IPS DF 6.9 (cell line): Measurements from ENCODE around the gene LOC128125822.
A peak's percentile ranks its signal among the peaks of the same experiment; 100 is the strongest.

Experiments used
- DNase-seq: peaks from one replicate; pipeline ENCODE4 v3.0.0-alpha.2; 2013; ENCODE audit warnings: low read depth, low spot score
- H3K27ac ChIP-seq: one replicate; pipeline ENCODE4 v1.5.1; 2013; ENCODE audit warnings: low read length, control low read depth
- H3K27me3 ChIP-seq: 2 replicates; pipeline ENCODE4 v1.6.1; 2013; ENCODE audit warnings: mild to moderate bottlenecking, low read length; ENCODE audit not compliant: control insufficient read depth, insufficient read depth
- H3K36me3 ChIP-seq: 2 replicates; pipeline ENCODE4 v1.6.1; 2013; ENCODE audit warnings: low read length; ENCODE audit not compliant: control insufficient read depth, insufficient read depth
- H3K4me1 ChIP-seq: 2 replicates; pipeline ENCODE4 v1.6.1; 2013; ENCODE audit warnings: low read length; ENCODE audit not compliant: control insufficient read depth, insufficient read depth
- H3K4me3 ChIP-seq: 2 replicates; pipeline ENCODE4 v1.5.1; 2013; ENCODE audit warnings: mild to moderate bottlenecking, low read length
- H3K9me3 ChIP-seq: 2 replicates; pipeline ENCODE4 v1.6.1; 2013; ENCODE audit warnings: low read length, inconsistent platforms; ENCODE audit not compliant: control insufficient read depth, insufficient read depth
- WGBS: extraction: QIAGEN DNeasy Blood & Tissue Kit; methylation state at CpG from one replicate; pipeline ENCODE4 v1.1.7; 2013; ENCODE audit warnings: mixed read lengths, missing lambda C conversion rate; ENCODE audit not compliant: insufficient read length, insufficient coverage; 5-methylcytosine and 5-hydroxymethylcytosine counted together

LOC128125822 gene

GRCh38 chr6:63572747-63573075 lies 431 bp downstream of the LOC128125822 start:
- no CpG with 5 or more reads among the region's 42 CpGs for WGBS
- DNase-seq = no peak
- Histone ChIP-seq H3K27me3 (no peaks in the 10 kb centered on the region), H3K9me3 (no peaks in the 10 kb centered on the region), H3K4me3 (peak overlapping the region; percentile 99), H3K36me3 (peaks cover 2% of the 10 kb centered on the region; the same call in 1 of the 2 replicates), H3K4me1 (no peaks in the 10 kb centered on the region), H3K27ac (no peak overlapping the region)

DNA sequence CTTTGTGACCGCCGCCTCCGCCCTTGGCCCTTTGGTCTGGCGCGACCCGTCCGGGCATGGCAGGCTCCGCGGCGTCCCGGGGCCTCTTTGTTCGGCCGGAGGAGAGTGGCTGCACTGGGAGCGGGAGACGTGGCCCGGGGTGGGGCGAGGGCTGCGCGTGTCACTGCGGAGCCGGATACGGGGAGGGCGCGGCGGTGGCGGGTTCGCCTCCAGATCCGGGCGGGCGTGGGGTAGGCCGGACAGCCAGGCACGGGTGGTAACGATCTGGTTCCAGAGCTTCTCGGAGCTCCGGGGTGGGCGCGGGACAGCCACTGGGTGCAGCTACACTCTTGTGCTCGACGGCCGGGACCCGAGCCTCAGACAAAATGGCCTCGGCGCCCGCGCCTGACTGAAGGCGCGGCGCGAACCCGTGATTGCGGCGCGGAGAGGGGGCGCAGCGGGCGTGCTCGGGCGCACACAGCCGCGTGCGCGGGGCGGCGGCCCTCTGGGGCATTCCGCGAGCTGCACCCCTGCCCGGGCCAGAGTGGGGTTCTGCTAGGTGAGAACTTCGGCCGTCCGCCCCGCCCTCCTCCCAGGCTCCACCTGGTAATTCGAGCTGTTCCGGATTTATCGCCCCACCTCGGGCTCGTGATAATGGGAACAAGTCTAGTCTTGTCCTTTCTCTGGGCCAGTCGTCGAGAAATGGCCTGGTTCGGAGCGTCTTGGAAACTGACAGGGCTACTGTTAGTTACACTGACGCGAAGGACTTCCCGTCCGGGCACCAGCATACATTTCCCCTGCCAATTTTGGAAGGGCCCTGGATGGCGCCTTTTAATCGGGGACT lies 1.0 kb downstream of the LOC128125822 start:
- H3K27ac ChIP-seq = no peak overlapping the region
- peaks cover 2% of the 10 kb centered on the region; the same call in 1 of the 2 replicates for H3K36me3 ChIP-seq
- H3K4me1 ChIP-seq = no peaks in the 10 kb centered on the region
- no CpG with 5 or more reads among the region's 86 CpGs for WGBS
- no peaks in the 10 kb centered on the region for H3K9me3 ChIP-seq
- H3K4me3 ChIP-seq = peak overlapping the region; percentile 99
- H3K27me3 ChIP-seq = no peaks in the 10 kb centered on the region
- DNase-seq = no peak

GRCh38 chr6:63573899-63574553 lies 1.7 kb downstream of the LOC128125822 start:
- H3K27ac ChIP-seq = no peak overlapping the region
- peaks cover 2% of the 10 kb centered on the region; the same call in 1 of the 2 replicates for H3K36me3 ChIP-seq
- no peaks in the 10 kb centered on the region for H3K27me3 ChIP-seq
- peak overlapping the region; percentile 99; the same call in 1 of the 2 replicates for H3K4me3 ChIP-seq
- WGBS = no CpG with 5 or more reads among the region's 10 CpGs
- no peak for DNase-seq
- no peaks in the 10 kb centered on the region for H3K9me3 ChIP-seq
- no peaks in the 10 kb centered on the region for H3K4me1 ChIP-seq

GRCh38 chr6:63574554-63574900 lies 2.2 kb downstream of the LOC128125822 start:
- Histone ChIP-seq H3K27ac (no peak overlapping the region), H3K4me1 (no peaks in the 10 kb centered on the region), H3K4me3 (peak overlapping the region; percentile 26; the same call in 1 of the 2 replicates), H3K9me3 (no peaks in the 10 kb centered on the region), H3K27me3 (no peaks in the 10 kb centered on the region), H3K36me3 (peaks cover 2% of the 10 kb centered on the region; the same call in 1 of the 2 replicates)
- no CpG with 5 or more reads among the region's 2 CpGs for WGBS
- DNase-seq = no peak

DNA sequence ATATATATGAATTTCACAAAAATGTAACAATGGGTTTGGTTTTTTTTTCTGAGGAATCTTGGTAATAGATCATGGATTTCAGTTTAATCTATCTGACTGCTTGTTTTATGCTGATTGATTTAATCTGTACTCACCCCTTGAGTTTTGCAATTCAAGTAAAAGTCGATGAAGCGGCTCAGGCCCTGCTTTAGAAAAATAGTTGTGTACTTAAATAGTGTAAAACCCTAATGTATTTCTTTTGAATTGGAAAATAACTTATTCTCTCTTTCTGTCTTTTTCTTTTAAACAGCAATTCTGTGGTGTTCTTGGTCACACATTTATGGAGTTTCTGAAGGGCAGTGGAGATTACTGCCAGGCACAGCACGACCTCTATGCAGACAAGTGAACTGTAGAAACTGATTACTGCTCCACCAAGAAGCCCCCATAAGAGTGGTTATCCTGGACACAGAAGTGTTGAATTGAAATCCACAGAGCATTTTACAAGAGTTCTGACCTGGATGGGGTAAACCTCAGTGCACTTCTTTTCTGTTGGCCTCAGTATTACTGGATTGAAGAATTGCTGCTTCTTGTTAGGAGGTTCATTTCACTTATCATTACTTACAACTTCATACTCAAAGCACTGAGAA lies 4.0 kb downstream of the LOC128125822 start:
- DNase-seq = no peak
- H3K4me1 ChIP-seq = no peaks in the 10 kb centered on the region
- no peak overlapping the region for H3K4me3 ChIP-seq
- H3K36me3 ChIP-seq = peaks cover 2% of the 10 kb centered on the region; the same call in 1 of the 2 replicates
- H3K27ac ChIP-seq = no peak overlapping the region
- no CpG with 5 or more reads among the region's 3 CpGs for WGBS
- no peaks in the 10 kb centered on the region for H3K27me3 ChIP-seq
- H3K9me3 ChIP-seq = no peaks in the 10 kb centered on the region

- H3K27me3 ChIP-seq = no peaks in the 10 kb centered on the region
- no peak overlapping the region for H3K27ac ChIP-seq
- H3K4me1 ChIP-seq = no peaks in the 10 kb centered on the region
- no peak for DNase-seq
- H3K9me3 ChIP-seq = no peaks in the 10 kb centered on the region
- no peak overlapping the region for H3K4me3 ChIP-seq
- H3K36me3 ChIP-seq = peaks cover 2% of the 10 kb centered on the region; the same call in 1 of the 2 replicates
- no CpG with 5 or more reads among the region's 5 CpGs for WGBS
Measured at GRCh38 chr6:63576985-63577712, 4.9 kb downstream of the LOC128125822 start.

DNA sequence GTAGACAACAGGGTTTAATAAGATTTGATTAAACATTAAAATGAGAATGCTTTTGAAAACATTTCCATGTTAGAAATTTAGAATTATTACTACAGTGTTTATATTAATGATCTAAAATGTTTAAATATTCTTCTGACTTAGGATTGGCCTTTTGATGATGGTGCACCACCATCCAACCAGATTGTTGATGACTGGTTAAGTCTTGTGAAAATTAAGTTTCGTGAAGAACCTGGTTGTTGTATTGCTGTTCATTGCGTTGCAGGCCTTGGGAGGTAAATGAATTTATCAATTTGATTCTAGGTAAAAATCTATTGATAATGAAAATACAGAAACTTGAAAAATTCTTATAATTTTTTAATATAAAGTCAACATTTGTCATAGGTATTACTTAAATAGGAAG lies 6.5 kb downstream of the LOC128125822 start:
- no peak overlapping the region for H3K27ac ChIP-seq
- no peak for DNase-seq
- no CpG with 5 or more reads among the region's 2 CpGs for WGBS
- peaks cover 4% of the 10 kb centered on the region; the same call in 1 of the 2 replicates for H3K36me3 ChIP-seq
- H3K4me1 ChIP-seq = no peaks in the 10 kb centered on the region
- H3K27me3 ChIP-seq = no peaks in the 10 kb centered on the region
- no peaks in the 10 kb centered on the region for H3K9me3 ChIP-seq
- no peak overlapping the region for H3K4me3 ChIP-seq

DNA sequence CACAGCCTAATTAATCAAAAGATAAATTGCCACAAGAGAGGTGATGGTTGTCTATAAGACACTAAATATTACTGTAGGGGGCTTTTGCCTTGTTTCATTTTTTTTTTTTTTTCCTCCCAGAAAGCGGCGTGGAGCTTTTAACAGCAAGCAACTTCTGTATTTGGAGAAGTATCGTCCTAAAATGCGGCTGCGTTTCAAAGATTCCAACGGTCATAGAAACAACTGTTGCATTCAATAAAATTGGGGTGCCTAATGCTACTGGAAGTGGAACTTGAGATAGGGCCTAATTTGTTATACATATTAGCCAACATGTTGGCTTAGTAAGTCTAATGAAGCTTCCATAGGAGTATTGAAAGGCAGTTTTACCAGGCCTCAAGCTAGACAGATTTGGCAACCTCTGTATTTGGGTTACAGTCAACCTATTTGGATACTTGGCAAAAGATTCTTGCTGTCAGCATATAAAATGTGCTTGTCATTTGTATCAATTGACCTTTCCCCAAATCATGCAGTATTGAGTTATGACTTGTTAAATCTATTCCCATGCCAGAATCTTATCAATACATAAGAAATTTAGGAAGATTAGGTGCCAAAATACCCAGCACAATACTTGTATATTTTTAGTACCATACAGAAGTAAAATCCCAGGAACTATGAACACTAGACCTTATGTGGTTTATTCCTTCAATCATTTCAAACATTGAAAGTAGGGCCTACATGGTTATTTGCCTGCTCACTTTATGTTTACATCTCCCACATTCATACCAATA lies 7.8 kb downstream of the LOC128125822 start:
- Histone ChIP-seq H3K4me1 (no peaks in the 10 kb centered on the region), H3K4me3 (no peak overlapping the region), H3K27ac (no peak overlapping the region), H3K9me3 (no peaks in the 10 kb centered on the region), H3K27me3 (no peaks in the 10 kb centered on the region), H3K36me3 (peaks cover 4% of the 10 kb centered on the region; the same call in 1 of the 2 replicates)
- no CpG with 5 or more reads among the region's 6 CpGs for WGBS
- DNase-seq = no peak

DNA sequence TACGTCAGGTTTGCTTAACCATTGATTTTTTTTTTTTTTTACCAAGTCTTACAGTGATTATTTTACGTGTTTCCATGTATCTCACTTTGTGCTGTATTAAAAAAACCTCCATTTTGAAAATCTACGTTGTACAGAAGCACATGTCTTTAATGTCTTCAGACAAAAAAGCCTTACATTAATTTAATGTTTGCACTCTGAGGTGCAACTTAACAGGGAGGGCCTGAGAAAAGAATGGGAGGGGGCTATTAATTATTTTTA lies 8.4 kb downstream of the LOC128125822 start:
- Histone ChIP-seq H3K9me3 (no peaks in the 10 kb centered on the region), H3K4me1 (no peaks in the 10 kb centered on the region), H3K36me3 (peaks cover 4% of the 10 kb centered on the region; the same call in 1 of the 2 replicates), H3K27me3 (no peaks in the 10 kb centered on the region), H3K4me3 (no peak overlapping the region), H3K27ac (no peak overlapping the region)
- no peak for DNase-seq
- WGBS = no CpG with 5 or more reads among the region's 3 CpGs
